T-cell (primary cell): ENCODE measurements around the gene RAB6C. TPM values are rescaled to one million over a fixed set of nuclear protein-coding genes. Genes with fewer than 3 reads are reported as not detected.
"Not testable (repeated sequence)": the region's sequence is repeated elsewhere in the genome, so short reads cannot be mapped to it uniquely, and the experiment has no call there.

Source experiments
- ATAC-seq, 4 experiments: fragments of 200-7000 bp in 3 of 4; fragments of 150-1000 bp in 1 of 4; cut with Tn5 transposase; replicated peaks in 1 of 4; 1 replicate in 3 of 4; 2 replicates in 1 of 4; pipeline ENCODE4 v1.10.0; 2021; ENCODE audit warnings: moderate library complexity in 3 of 4, mild to moderate bottlenecking in 2 of 4, moderate number of reproducible peaks in 1 of 4
- CTCF ChIA-PET, 2 donors: fragments of 300-600 bp; sonication (Branson Sonifier 250); formaldehyde crosslinking; loops; one replicate each; lab custom pipeline; 2022; ENCODE audit warnings: antibody characterized with exemption in 2 of 2; lab: Charles Lee
- POLR2A ChIA-PET, 2 donors: fragments of 300-600 bp; sonication (Branson Sonifier 250); formaldehyde crosslinking; loops; one replicate each; lab custom pipeline; 2022; ENCODE audit warnings: antibody characterized with exemption in 2 of 2; lab: Charles Lee
- DNase-seq, 35 experiments: peaks; one replicate each; pipeline versions ENCODE4 v3.0.0 to v3.0.0-alpha.2; 2013 to 2023
- H3K27ac ChIP-seq: one replicate; pipeline ENCODE4 v1.5.1; 2013; ENCODE audit warnings: low read length
- H3K27me3 ChIP-seq, 2 experiments: replicated peaks in 1 of 2; 1 replicate in 1 of 2; 2 replicates in 1 of 2; pipeline versions ENCODE4 v1.6.1 to v1.7.0; 2013; ENCODE audit warnings: low read length in 1 of 2, mixed read lengths in 1 of 2; ENCODE audit not compliant: control insufficient read depth in 2 of 2, insufficient read depth in 2 of 2; ENCODE audit errors: extremely low read depth in 1 of 2
- H3K36me3 ChIP-seq, 2 donors: 1 replicate in 1 of 2; 2 replicates in 1 of 2; pipeline versions ENCODE4 v1.6.1 to v1.7.0; 2013; ENCODE audit warnings: low read length in 1 of 2; ENCODE audit not compliant: control insufficient read depth in 2 of 2, insufficient read depth in 1 of 2; ENCODE audit errors: extremely low read depth in 1 of 2
- H3K4me1 ChIP-seq, 2 experiments: 1 replicate in 1 of 2; 2 replicates in 1 of 2; pipeline versions ENCODE4 v1.6.1 to v1.7.0; 2013; ENCODE audit warnings: low read length in 2 of 2, mixed read lengths in 1 of 2; ENCODE audit not compliant: insufficient read depth in 2 of 2, control insufficient read depth in 1 of 2; ENCODE audit errors: extremely low read depth in 1 of 2
- H3K4me3 ChIP-seq, 2 donors: 1 replicate in 1 of 2; 2 replicates in 1 of 2; pipeline versions ENCODE4 v1.5.1 to v1.7.0; 2013; ENCODE audit warnings: mild to moderate bottlenecking in 2 of 2, low read length in 1 of 2, moderate library complexity in 1 of 2; ENCODE audit not compliant: control insufficient read depth in 1 of 2; ENCODE audit errors: extremely low read depth in 1 of 2
- H3K9me3 ChIP-seq: 2 replicates; pipeline ENCODE4 v1.7.0; 2013
- H3K27ac Mint-ChIP-seq, 2 donors: one replicate each; pipeline ENCODE4 v1.8.0; 2020 to 2021; ENCODE audit warnings: mild to moderate bottlenecking in 2 of 2, mixed read lengths in 2 of 2
- H3K27me3 Mint-ChIP-seq, 2 donors: one replicate each; pipeline ENCODE4 v1.8.0; 2021 to 2022; ENCODE audit warnings: mixed read lengths in 2 of 2
- H3K36me3 Mint-ChIP-seq: one replicate; pipeline ENCODE4 v1.8.0; 2021; ENCODE audit warnings: mixed read lengths
- H3K4me1 Mint-ChIP-seq, 3 donors: one replicate each; pipeline ENCODE4 v1.8.0; 2020 to 2022; ENCODE audit warnings: mixed read lengths in 3 of 3, mild to moderate bottlenecking in 1 of 3
- H3K4me3 Mint-ChIP-seq, 3 donors: one replicate each; pipeline ENCODE4 v1.8.0; 2020 to 2022; ENCODE audit warnings: mild to moderate bottlenecking in 3 of 3, mixed read lengths in 3 of 3, moderate library complexity in 3 of 3
- H3K9me3 Mint-ChIP-seq, 3 donors: one replicate each; pipeline ENCODE4 v1.8.0; 2020 to 2022; ENCODE audit warnings: mixed read lengths in 3 of 3
- WGBS: methylation state at CpG from one replicate; pipeline ENCODE4 v1.1.5; 2013; ENCODE audit warnings: missing lambda C conversion rate; ENCODE audit not compliant: insufficient coverage; 5-methylcytosine and 5-hydroxymethylcytosine counted together
- total RNA-seq, 35 experiments: library from RNA in 6 of 35; stranded (reverse) in 6 of 35; fragments of 120-200 nt in 1 of 35; gene quantifications; one replicate each; pipeline versions ENCODE4 v1.2.1 to v1.2.4 and lab custom pipeline; 2013 to 2026

Gene RAB6C
- total RNA-seq, 5 donors from 2014 or later (not counting 1 experiment from before 2014, with no cell fraction given) = not detected

DNA sequence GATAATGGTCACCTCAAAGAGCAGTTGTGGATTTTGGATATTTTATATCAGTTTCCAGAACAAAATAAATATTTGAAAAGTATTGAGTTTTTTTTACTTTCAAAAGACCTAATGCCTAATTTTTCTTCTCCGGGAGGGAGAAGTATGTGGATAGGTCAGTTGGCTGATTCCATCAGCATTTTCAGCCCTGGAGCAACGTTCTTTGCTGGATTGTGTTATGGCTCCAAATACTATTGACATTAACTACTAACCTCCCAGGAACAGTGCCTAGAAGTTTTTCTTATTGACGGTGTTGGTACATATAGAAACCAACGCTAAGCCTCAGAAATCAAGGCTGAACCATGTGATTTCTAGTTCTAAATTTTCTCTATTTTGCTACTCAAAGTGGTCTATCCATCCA lies 20.7 kb upstream of the RAB6C start:
- H3K9me3 Mint-ChIP-seq, DNase-seq, CTCF ChIA-PET, ATAC-seq, H3K36me3 ChIP-seq, H3K4me3 Mint-ChIP-seq, H3K4me1 ChIP-seq, H3K4me1 Mint-ChIP-seq, POLR2A ChIA-PET, H3K27ac ChIP-seq, H3K36me3 Mint-ChIP-seq, H3K27me3 ChIP-seq, H3K27ac Mint-ChIP-seq, H3K4me3 ChIP-seq, H3K9me3 ChIP-seq: not testable (repeated sequence)
- WGBS = no CpG with 5 or more reads among the region's 4 CpGs
- H3K27me3 Mint-ChIP-seq = peaks cover 12 to 15% of the 10 kb centered on the region in 2 donors

DNA sequence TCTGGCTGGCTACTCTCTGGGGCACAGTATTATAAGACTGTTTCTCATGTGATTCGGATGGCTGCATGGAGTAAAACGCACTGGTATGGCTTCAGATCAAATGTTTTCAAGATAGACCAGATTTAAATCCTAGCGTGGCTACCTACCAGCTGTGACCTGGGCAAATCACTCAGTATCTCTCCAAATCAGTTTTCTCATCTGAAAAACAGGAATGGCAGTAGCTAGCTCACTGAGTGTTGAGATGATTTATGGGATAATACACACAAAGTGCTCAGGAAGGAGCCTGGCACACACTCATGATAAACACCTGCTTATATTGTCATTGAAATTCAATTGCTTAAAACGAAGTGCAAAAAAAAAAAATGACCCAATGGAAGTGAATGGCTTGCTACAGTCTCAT lies 10.9 kb upstream of the RAB6C start:
- 59% methylated on average over 2 of the region's 4 CpGs for WGBS
- H3K36me3 ChIP-seq, CTCF ChIA-PET, H3K9me3 Mint-ChIP-seq, H3K36me3 Mint-ChIP-seq, POLR2A ChIA-PET, H3K9me3 ChIP-seq, H3K4me1 Mint-ChIP-seq, H3K27me3 ChIP-seq, DNase-seq, H3K4me3 ChIP-seq, H3K27ac Mint-ChIP-seq, ATAC-seq, H3K27ac ChIP-seq, H3K4me3 Mint-ChIP-seq, H3K4me1 ChIP-seq: not testable (repeated sequence)
- peaks cover 16 to 19% of the 10 kb centered on the region in 2 donors for H3K27me3 Mint-ChIP-seq

DNA sequence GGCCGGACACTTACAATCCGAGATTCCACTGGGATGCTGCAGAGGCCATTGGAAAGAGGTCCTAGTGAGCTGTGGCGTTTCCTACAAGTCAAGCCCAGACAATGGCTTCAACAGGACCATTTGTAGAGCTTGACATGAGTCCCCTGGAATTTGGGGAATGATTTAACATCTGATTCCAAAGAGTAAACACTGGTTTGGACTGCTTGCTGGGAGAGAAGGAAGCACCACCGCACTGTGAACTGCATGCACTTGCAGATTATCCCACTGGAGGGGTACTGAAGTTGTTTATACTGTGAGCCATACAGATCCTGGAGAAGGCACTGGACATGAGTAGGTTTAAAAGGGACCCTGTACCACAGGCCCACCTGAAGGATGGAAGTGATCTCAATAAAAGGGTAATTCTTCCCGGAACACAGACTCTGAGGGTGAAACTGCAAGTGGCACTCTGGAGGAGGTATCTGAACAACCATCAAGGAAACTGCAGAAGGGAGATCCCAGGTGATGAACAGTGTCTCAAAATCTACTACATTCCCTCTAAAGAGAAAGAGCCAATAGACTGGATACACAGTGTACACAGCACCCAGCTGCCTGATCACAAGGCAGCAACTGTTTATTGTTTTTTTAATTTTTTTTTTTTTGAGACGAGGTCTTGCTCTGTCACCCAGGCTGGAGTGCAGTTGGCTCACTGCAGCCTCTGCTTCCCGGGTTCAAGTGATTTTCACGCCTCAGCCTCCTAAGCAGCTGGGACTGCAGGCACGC lies 4.3 kb upstream of the RAB6C start:
- ChIA-PET POLR2A (no interaction called here), CTCF (no interaction called here)
- DNase-seq (no peak), ATAC-seq (no peak)
- H3K4me1 Mint-ChIP-seq = peaks cover 4 to 8% (median 8%) of the 10 kb centered on the region in 3 donors
- Histone ChIP-seq H3K4me1 (peaks cover 0 to 4% of the 10 kb centered on the region in 2 experiments), H3K4me3 (no peak overlapping the region), H3K36me3 (no peaks in the 10 kb centered on the region), H3K9me3 (no peaks in the 10 kb centered on the region), H3K27me3 (peaks cover 2 to 20% of the 10 kb centered on the region in 2 experiments), H3K27ac (no peak overlapping the region)
- no peaks in the 10 kb centered on the region for H3K9me3 Mint-ChIP-seq
- WGBS = 71% methylated on average over 5 of the region's 9 CpGs
- H3K36me3 Mint-ChIP-seq = no peaks in the 10 kb centered on the region
- H3K4me3 Mint-ChIP-seq = no peak overlapping the region
- H3K27ac Mint-ChIP-seq = no peak overlapping the region
- H3K27me3 Mint-ChIP-seq = peaks cover 33 to 42% of the 10 kb centered on the region in 2 donors

DNA sequence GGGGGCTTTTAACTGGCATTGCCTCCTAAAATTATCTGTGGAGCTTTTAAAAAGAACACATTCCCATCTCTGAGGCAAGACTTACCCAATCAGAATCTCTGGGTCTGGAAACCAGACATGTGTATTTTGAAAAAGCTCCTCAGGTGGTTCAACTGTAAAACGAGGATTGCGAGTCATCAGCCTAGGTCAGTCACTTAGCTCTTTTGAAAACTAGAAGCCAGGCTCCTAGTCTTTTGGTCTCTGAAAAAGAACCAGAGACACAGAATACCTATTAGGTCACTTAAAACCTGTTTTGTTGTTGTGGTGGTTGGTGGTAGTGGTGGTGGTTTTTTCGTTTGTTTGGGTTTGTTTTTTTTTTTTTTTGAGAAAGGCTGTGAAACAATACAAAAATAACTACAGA lies 2.5 kb upstream of the RAB6C start:
- POLR2A ChIA-PET, H3K4me3 ChIP-seq, H3K36me3 ChIP-seq, H3K27ac Mint-ChIP-seq, H3K27ac ChIP-seq, H3K4me1 ChIP-seq, DNase-seq, CTCF ChIA-PET, ATAC-seq, H3K9me3 Mint-ChIP-seq, H3K36me3 Mint-ChIP-seq, H3K4me3 Mint-ChIP-seq, H3K9me3 ChIP-seq: not testable (repeated sequence)
- peaks cover 35 to 53% of the 10 kb centered on the region in 2 donors for H3K27me3 Mint-ChIP-seq
- peaks cover 7 to 13% (median 12%) of the 10 kb centered on the region in 3 donors for H3K4me1 Mint-ChIP-seq
- no CpG with 5 or more reads among the region's 3 CpGs for WGBS
- peaks cover 2 to 20% of the 10 kb centered on the region in 2 experiments for H3K27me3 ChIP-seq

DNA sequence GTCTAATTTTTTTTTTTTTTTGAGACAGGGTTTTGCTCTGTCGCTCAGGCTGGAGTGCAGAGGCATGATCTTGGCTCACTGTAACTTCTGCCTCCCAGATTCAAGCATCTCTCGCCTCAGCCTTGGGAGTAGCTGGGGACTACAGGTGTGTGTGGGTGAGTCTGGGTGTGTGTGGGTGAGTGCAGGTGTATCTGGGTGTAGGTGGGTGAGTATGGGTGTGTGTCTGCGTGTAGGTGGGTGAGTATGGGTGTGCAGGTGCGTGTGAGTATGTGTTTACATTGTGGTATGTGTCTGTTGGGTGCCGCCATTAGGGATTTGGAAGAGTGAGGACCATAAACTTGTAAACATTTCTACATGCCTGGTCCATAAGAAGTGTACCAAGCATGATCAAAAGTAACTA lies 1.5 kb upstream of the RAB6C start:
- peaks cover 38 to 59% of the 10 kb centered on the region in 2 donors for H3K27me3 Mint-ChIP-seq
- peaks cover 7 to 13% (median 12%) of the 10 kb centered on the region in 3 donors for H3K4me1 Mint-ChIP-seq
- H3K4me3 Mint-ChIP-seq = no peak overlapping the region
- H3K9me3 Mint-ChIP-seq = no peaks in the 10 kb centered on the region
- ChIA-PET POLR2A (no interaction called here), CTCF (no interaction called here)
- no peaks in the 10 kb centered on the region for H3K36me3 Mint-ChIP-seq
- Histone ChIP-seq H3K27me3 (peaks cover 2 to 20% of the 10 kb centered on the region in 2 experiments), H3K4me1 (peaks cover 0 to 4% of the 10 kb centered on the region in 2 experiments), H3K9me3 (no peaks in the 10 kb centered on the region), H3K27ac (no peak overlapping the region), H3K4me3 (no peak overlapping the region), H3K36me3 (no peaks in the 10 kb centered on the region)
- DNase-seq (no peak), ATAC-seq (no peak)
- H3K27ac Mint-ChIP-seq = no peak overlapping the region
- WGBS = 88% methylated on average over 1 of the region's 5 CpGs

DNA sequence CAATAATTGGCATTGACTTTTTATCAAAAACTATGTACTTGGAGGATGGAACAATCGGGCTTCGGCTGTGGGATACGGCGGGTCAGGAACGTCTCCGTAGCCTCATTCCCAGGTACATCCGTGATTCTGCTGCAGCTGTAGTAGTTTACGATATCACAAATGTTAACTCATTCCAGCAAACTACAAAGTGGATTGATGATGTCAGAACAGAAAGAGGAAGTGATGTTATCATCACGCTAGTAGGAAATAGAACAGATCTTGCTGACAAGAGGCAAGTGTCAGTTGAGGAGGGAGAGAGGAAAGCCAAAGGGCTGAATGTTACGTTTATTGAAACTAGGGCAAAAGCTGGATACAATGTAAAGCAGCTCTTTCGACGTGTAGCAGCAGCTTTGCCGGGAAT lies 780 bp downstream of the RAB6C start:
- H3K36me3 Mint-ChIP-seq, H3K4me3 ChIP-seq, H3K9me3 ChIP-seq, H3K4me1 ChIP-seq, H3K36me3 ChIP-seq, H3K9me3 Mint-ChIP-seq, H3K27ac Mint-ChIP-seq, ATAC-seq, DNase-seq, POLR2A ChIA-PET, H3K27ac ChIP-seq, CTCF ChIA-PET: not testable (repeated sequence)
- H3K4me3 Mint-ChIP-seq = peak overlapping the region in 1 of 3 donors; percentile 50
- no CpG with 5 or more reads among the region's 13 CpGs for WGBS
- peaks cover 7 to 13% (median 12%) of the 10 kb centered on the region in 3 donors for H3K4me1 Mint-ChIP-seq
- peaks cover 43 to 59% of the 10 kb centered on the region in 2 donors for H3K27me3 Mint-ChIP-seq
- H3K27me3 ChIP-seq = peaks cover 2 to 20% of the 10 kb centered on the region in 2 experiments
